ENCODE data around the gene PCDH7. TPM values are rescaled to one million over a fixed set of nuclear protein-coding genes. Genes with fewer than 3 reads are reported as not detected.
A peak's percentile ranks its signal among the peaks of the same experiment; 100 is the strongest.

PCDH7 gene
- total RNA-seq, 4 donors from 2014 or later: 12.0 to 68.9 (median 17.9) TPM

- Histone ChIP-seq H3K4me1 (peaks cover 0 to 18% (median 0%) of the 10 kb centered on the region in 3 donors), H3K9me3 (no peaks in the 10 kb centered on the region), H3K27me3 (no peaks in the 10 kb centered on the region), H3K27ac (peak overlapping the region in 1 of 4 donors; percentile 19), H3K36me3 (no peaks in the 10 kb centered on the region), H3K4me3 (no peak overlapping the region)
- intact Hi-C loops (cut with DNase I): no loop called here
- WGBS, 2 donors: 50 to 62% methylated on average over 3 of the region's 3 CpGs
- DNase-seq: no peak
- no peak for TF ChIP-seq CTCF (IDR thresholded peaks at IDR 0.05)
- TF ChIP-seq POLR2A (IDR thresholded peaks at IDR 0.05): no peak
Observed at GRCh38 chr4:30776451-30776850, 56.3 kb downstream of the PCDH7 start.

GRCh38 chr4:30776921-30777415 is 56.8 kb downstream of the PCDH7 start:
- TF ChIP-seq POLR2A (IDR thresholded peaks at IDR 0.05): no peak
- no peak for TF ChIP-seq CTCF (IDR thresholded peaks at IDR 0.05)
- Histone ChIP-seq H3K4me1 (peaks cover 0 to 18% (median 0%) of the 10 kb centered on the region in 3 donors), H3K9me3 (no peaks in the 10 kb centered on the region), H3K27ac (peak overlapping the region in 1 of 4 donors; percentile 19), H3K27me3 (no peaks in the 10 kb centered on the region), H3K4me3 (no peak overlapping the region), H3K36me3 (no peaks in the 10 kb centered on the region)
- WGBS, 2 donors: 30 to 37% methylated on average over 2 of the region's 2 CpGs
- intact Hi-C loops (cut with DNase I): no loop called here
- no peak for DNase-seq

Measured in esophagus squamous epithelium (tissue), 5 donors.